ENCODE data around the gene ZNF335.

DNA sequence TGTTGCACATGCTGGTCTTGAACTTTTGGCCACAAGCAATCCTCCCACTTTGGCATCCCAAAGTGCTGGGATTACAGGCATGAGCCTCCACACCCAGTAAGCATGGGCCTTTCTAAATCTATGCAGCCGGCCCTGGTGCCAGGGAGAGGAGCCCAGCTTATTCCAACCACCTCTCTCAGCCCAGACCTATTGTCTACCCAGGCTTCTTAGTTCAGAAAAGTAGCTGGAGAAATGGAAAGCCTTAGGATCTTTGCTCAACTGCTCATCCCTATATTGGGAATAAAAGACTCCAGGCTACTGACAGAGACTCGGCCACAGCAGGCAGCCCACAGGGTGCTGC, 45.3 kb downstream of the ZNF335 start:
- TF ChIP-seq, protein P1, sequence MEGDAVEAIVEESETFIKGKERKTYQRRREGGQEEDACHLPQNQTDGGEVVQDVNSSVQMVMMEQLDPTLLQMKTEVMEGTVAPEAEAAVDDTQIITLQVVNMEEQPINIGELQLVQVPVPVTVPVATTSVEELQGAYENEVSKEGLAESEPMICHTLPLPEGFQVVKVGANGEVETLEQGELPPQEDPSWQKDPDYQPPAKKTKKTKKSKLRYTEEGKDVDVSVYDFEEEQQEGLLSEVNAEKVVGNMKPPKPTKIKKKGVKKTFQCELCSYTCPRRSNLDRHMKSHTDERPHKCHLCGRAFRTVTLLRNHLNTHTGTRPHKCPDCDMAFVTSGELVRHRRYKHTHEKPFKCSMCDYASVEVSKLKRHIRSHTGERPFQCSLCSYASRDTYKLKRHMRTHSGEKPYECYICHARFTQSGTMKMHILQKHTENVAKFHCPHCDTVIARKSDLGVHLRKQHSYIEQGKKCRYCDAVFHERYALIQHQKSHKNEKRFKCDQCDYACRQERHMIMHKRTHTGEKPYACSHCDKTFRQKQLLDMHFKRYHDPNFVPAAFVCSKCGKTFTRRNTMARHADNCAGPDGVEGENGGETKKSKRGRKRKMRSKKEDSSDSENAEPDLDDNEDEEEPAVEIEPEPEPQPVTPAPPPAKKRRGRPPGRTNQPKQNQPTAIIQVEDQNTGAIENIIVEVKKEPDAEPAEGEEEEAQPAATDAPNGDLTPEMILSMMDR (IDR thresholded peaks at IDR 0.05) = no peak
- TF ChIP-seq POLR2A (IDR thresholded peaks at IDR 0.05) = no peak
